Endothelial cell of umbilical vein (primary cell): ENCODE data around the gene CIB1. TPM values are rescaled to one million over a fixed set of nuclear protein-coding genes. Genes with fewer than 3 reads are reported as not detected.

Experiments used
- BruUV-seq: library from RNA; stranded (reverse); fragments of 400-500 nt; replicated peaks from 2 replicates; lab custom pipeline; 2021; lab: Mats Ljungman, UMichigan
- CTCF ChIA-PET: fragments of 300-600, 350-600 bp; sonication (Branson Sonifier 250); formaldehyde crosslinking; loops from one replicate; lab custom pipeline; 2021; ENCODE audit warnings: antibody characterized with exemption, inconsistent platforms; lab: Charles Lee
- POLR2A ChIA-PET: fragments of 300-600, 350-600 bp; sonication (Branson Sonifier 250); formaldehyde crosslinking; loops from one replicate; lab custom pipeline; 2021; ENCODE audit warnings: antibody characterized with exemption, inconsistent platforms; lab: Charles Lee
- DNase-seq: peaks from one replicate; pipeline ENCODE4 v3.0.0-alpha.2; 2011; ENCODE audit warnings: low read depth, low spot score
- FAIRE-seq: peaks from 2 replicates; lab custom pipeline; 2011; peaks lifted over from hg19 to GRCh38; lab: Jason Lieb, UNC
- H2AFZ ChIP-seq: 2 replicates; pipeline ENCODE4 v1.6.0; 2012; ENCODE audit warnings: low read depth, low read length, control low read depth, inconsistent platforms
- H3K27ac ChIP-seq: 2 replicates; pipeline ENCODE4 v1.5.1; 2011; ENCODE audit warnings: low read depth, mild to moderate bottlenecking, control low read depth, low read length, moderate library complexity; ENCODE audit not compliant: insufficient read depth
- H3K27me3 ChIP-seq, 2 experiments: 2 replicates each; pipeline versions ENCODE4 v1.6.0 to v1.6.1; 2011; ENCODE audit warnings: low read length in 2 of 2, mixed read lengths in 1 of 2; ENCODE audit not compliant: control insufficient read depth in 2 of 2, insufficient read depth in 2 of 2
- H3K36me3 ChIP-seq, 2 experiments: 2 replicates in 1 of 2; 3 replicates in 1 of 2; pipeline ENCODE4 v1.5.1; 2011; ENCODE audit warnings: low read length in 2 of 2, mild to moderate bottlenecking in 1 of 2, moderate library complexity in 1 of 2; ENCODE audit not compliant: control insufficient read depth in 2 of 2, insufficient read depth in 2 of 2; ENCODE audit errors: extremely low read depth in 1 of 2
- H3K4me1 ChIP-seq: 3 replicates; pipeline ENCODE4 v1.5.1; 2011; ENCODE audit warnings: mild to moderate bottlenecking, low read length; ENCODE audit not compliant: control insufficient read depth, insufficient read depth; ENCODE audit errors: extremely low read depth
- H3K4me2 ChIP-seq: 2 replicates; pipeline ENCODE4 v1.6.1; 2011; ENCODE audit warnings: low read length, control low read depth, mixed read lengths; ENCODE audit not compliant: insufficient read depth
- H3K4me3 ChIP-seq, 3 experiments: fragments of 200-600 bp in 1 of 3; sonication (generic), shearing (Covaris generic) in 1 of 3; replicated peaks in 1 of 3; 2 replicates each; pipeline ENCODE4 v1.5.1; 2011 to 2016; ENCODE audit warnings: control low read depth in 3 of 3, low read length in 3 of 3, mild to moderate bottlenecking in 2 of 3, inconsistent platforms in 1 of 3, low read depth in 1 of 3, moderate library complexity in 1 of 3; ENCODE audit not compliant: insufficient read depth in 1 of 3
- H3K79me2 ChIP-seq: 2 replicates; pipeline ENCODE4 v1.6.0; 2012; ENCODE audit warnings: low read length, inconsistent platforms; ENCODE audit not compliant: control insufficient read depth, insufficient read depth
- H3K9ac ChIP-seq: replicated peaks from 2 replicates; pipeline ENCODE3; 2011; ENCODE audit warnings: low read length, control low read depth; ENCODE audit not compliant: insufficient read depth; ENCODE audit errors: extremely low read depth
- H3K9me1 ChIP-seq: replicated peaks from 3 replicates; pipeline ENCODE4 v1.6.0; 2011; ENCODE audit warnings: mild to moderate bottlenecking, low read length; ENCODE audit not compliant: control insufficient read depth, insufficient read depth; ENCODE audit errors: extremely low read depth
- H3K9me3 ChIP-seq: replicated peaks from 2 replicates; pipeline ENCODE4 v1.5.1; 2012; ENCODE audit warnings: low read length, inconsistent platforms; ENCODE audit not compliant: control insufficient read depth, insufficient read depth
- H4K20me1 ChIP-seq: replicated peaks from 2 replicates; pipeline ENCODE3; 2011; ENCODE audit warnings: mild to moderate bottlenecking, low read length; ENCODE audit not compliant: control insufficient read depth, insufficient read depth; ENCODE audit errors: extremely low read depth
- EZH2 ChIP-seq: IDR thresholded peaks from 2 replicates; pipeline ENCODE4 v1.6.1; 2012; ENCODE audit warnings: borderline replicate concordance, low read depth, mild to moderate bottlenecking, moderate library complexity, low read length, inconsistent platforms; ENCODE audit not compliant: severe bottlenecking
- FOS ChIP-seq: IDR thresholded peaks from 2 replicates; pipeline ENCODE4 v1.6.1; 2011; ENCODE audit warnings: mild to moderate bottlenecking, low read length, moderate library complexity, borderline replicate concordance; ENCODE audit not compliant: insufficient read depth
- GATA2 ChIP-seq: IDR thresholded peaks from 2 replicates; pipeline ENCODE4 v1.7.0; 2011; ENCODE audit warnings: low read depth, mild to moderate bottlenecking, moderate library complexity, mixed read lengths, low read length; ENCODE audit not compliant: insufficient read length, insufficient read depth
- JUN ChIP-seq: IDR thresholded peaks from 2 replicates; pipeline ENCODE4 v1.6.1; 2011; ENCODE audit warnings: borderline replicate concordance, low read depth; ENCODE audit not compliant: insufficient read length, insufficient read depth
- MAX ChIP-seq: IDR thresholded peaks from 2 replicates; pipeline ENCODE4 v1.6.1; 2011; ENCODE audit not compliant: insufficient read depth, insufficient read length
- MYC ChIP-seq: IDR thresholded peaks from one replicate; pipeline ENCODE4 v1.6.1; 2011; ENCODE audit warnings: mild to moderate bottlenecking, low read depth, low read length
- POLR2A ChIP-seq: IDR thresholded peaks from 2 replicates; pipeline ENCODE4 v1.6.1; 2012; ENCODE audit warnings: low read depth, mild to moderate bottlenecking, control low read depth, low read length
- POLR2AphosphoS5 ChIP-seq: IDR thresholded peaks from 2 replicates; pipeline ENCODE4 v1.6.1; 2012; ENCODE audit warnings: low read depth, mild to moderate bottlenecking, control low read depth, low read length, moderate library complexity; ENCODE audit not compliant: insufficient read depth
- dilution Hi-C: fragments of 300-500 bp; cut with MboI; formaldehyde crosslinking; loops from one replicate; pipeline ENCODE4 v1.15.0; 2019; ENCODE audit warnings: low sequenced_read_pairs; ENCODE audit not compliant: extremely low pct_ligation_motif_present
- intact Hi-C: fragments of 100-400 bp; cut with micrococcal nuclease; formaldehyde crosslinking; loops from one replicate; pipeline ENCODE4 v1.10.0; 2022
- polyA plus RNA-seq, 4 experiments: library from polyadenylated mRNA; depleted of rRNA in 3 of 4; stranded (reverse) in 3 of 4; unstranded in 1 of 4; fragments of >200 nt; gene quantifications; 2 replicates each; pipeline versions ENCODE4 v1.2.1 to v1.2.3, GENCODE V29; 2011 to 2012; ENCODE audit warnings: missing spikeins in 1 of 4
- total RNA-seq: library from RNA; stranded (reverse); gene quantifications from 2 replicates; pipeline ENCODE4 v1.2.3, GENCODE V29; 2021
- TF ChIP-seq, protein P1 (sequence below), 2 donors: IDR thresholded peaks; 1 replicate in 1 of 2; 2 replicates in 1 of 2; pipeline ENCODE4 v1.5.1; 2011; ENCODE audit warnings: low read length in 2 of 2, mild to moderate bottlenecking in 2 of 2, moderate library complexity in 2 of 2, control low read depth in 1 of 2, inconsistent platforms in 1 of 2, low read depth in 1 of 2; ENCODE audit not compliant: insufficient read depth in 1 of 2; ENCODE audit errors: extremely low read depth in 1 of 2

The CIB1 gene
- total and polyA plus RNA-seq, 2 donors (not counting 3 experiments of a cell fraction or from before 2014, with no cell fraction given) = 58.3 to 105 TPM

DNA sequence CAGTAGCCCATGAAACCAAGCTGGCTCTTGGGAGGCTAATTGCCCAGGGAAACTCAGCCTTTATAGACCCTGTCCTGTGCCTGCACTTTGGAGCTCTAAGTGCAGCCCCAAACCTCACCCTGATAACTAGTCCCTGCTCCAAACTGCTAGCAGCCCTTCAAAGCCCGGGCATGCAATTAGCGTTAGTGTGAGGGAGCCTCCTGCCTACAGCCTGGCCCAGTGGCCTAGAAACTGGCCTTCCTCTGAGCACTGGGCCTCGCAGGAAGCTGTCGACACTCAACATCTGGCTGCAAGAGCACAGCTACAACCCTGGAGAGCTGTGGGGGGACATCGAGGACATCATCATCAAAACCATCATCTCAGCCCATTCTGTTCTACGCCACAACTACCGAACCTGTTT lies 24.0 kb upstream of the CIB1 start:
- CTCF ChIA-PET = interaction anchor here (0.5 to 1.3 kb wide), 2 partner anchors 43 to 82 kb away, joined by 3 read pairs; no protein-coding TSS in a partner anchor
- no TSS peak for BruUV-seq
- Histone ChIP-seq H3K27ac (no peak overlapping the region), H4K20me1 (no peaks in the 10 kb centered on the region), H3K9me1 (no peaks in the 10 kb centered on the region), H3K4me1 (peaks cover 36% of the 10 kb centered on the region), H3K4me3 (no peak overlapping the region), H3K9ac (no peak overlapping the region), H3K79me2 (no peaks in the 10 kb centered on the region), H3K36me3 (no peaks in the 10 kb centered on the region), H3K4me2 (no peak overlapping the region), H2AFZ (no peak overlapping the region), H3K9me3 (no peaks in the 10 kb centered on the region), H3K27me3 (no peaks in the 10 kb centered on the region)
- intact Hi-C loops = no loop called here
- dilution Hi-C loops = no loop called here
- FAIRE-seq = no peak
- no peak for DNase-seq
- POLR2A ChIA-PET = no interaction called here
- no peak for TF ChIP-seq MAX
- TF ChIP-seq MYC = no peak
- TF ChIP-seq GATA2 = no peak
- no peak for TF ChIP-seq POLR2AphosphoS5
- no peak for TF ChIP-seq EZH2
- TF ChIP-seq, protein P1, sequence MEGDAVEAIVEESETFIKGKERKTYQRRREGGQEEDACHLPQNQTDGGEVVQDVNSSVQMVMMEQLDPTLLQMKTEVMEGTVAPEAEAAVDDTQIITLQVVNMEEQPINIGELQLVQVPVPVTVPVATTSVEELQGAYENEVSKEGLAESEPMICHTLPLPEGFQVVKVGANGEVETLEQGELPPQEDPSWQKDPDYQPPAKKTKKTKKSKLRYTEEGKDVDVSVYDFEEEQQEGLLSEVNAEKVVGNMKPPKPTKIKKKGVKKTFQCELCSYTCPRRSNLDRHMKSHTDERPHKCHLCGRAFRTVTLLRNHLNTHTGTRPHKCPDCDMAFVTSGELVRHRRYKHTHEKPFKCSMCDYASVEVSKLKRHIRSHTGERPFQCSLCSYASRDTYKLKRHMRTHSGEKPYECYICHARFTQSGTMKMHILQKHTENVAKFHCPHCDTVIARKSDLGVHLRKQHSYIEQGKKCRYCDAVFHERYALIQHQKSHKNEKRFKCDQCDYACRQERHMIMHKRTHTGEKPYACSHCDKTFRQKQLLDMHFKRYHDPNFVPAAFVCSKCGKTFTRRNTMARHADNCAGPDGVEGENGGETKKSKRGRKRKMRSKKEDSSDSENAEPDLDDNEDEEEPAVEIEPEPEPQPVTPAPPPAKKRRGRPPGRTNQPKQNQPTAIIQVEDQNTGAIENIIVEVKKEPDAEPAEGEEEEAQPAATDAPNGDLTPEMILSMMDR (IDR thresholded peaks at IDR 0.05; ENCODE audit: extremely low read depth in 1 of 2, insufficient read depth in 1 of 2, low read depth in 1 of 2, low read length in 2 of 2) = no peak
- no peak for TF ChIP-seq FOS
- no peak for TF ChIP-seq JUN
- no peak for TF ChIP-seq POLR2A
